ENCODE measurements around the gene AFDN. TPM values are rescaled to one million over a fixed set of nuclear protein-coding genes. Genes with fewer than 3 reads are reported as not detected.
"Not testable (repeated sequence)": the region's sequence is repeated elsewhere in the genome, so short reads cannot be mapped to it uniquely, and the experiment has no call there.

AFDN gene
- total and polyA plus RNA-seq, 2 experiments from 2014 or later = 130 to 198 TPM

GRCh38 chr6:168000198-168001028, 173.7 kb downstream of the AFDN start:
- Histone ChIP-seq H3K4me2 (no peak overlapping the region), H3K27me3 (no peaks in the 10 kb centered on the region), H3K4me1 (ENCODE audit: insufficient read depth) (no peaks in the 10 kb centered on the region), H3K4me3 (no peak overlapping the region), H3K27ac (no peak overlapping the region), H2AFZ (no peak overlapping the region), H3K9me2 (replicated peaks; ENCODE audit: insufficient read depth) (no peaks in the 10 kb centered on the region), H3K79me2 (no peaks in the 10 kb centered on the region), H4K20me1 (ENCODE audit: insufficient read depth, poor library complexity, severe bottlenecking) (no peaks in the 10 kb centered on the region), H3K36me3 (replicated peaks; ENCODE audit: insufficient read depth, low read depth) (no peaks in the 10 kb centered on the region), H3K9me3 (ENCODE audit: low read depth) (no peaks in the 10 kb centered on the region)
- TF ChIP-seq, protein P1, sequence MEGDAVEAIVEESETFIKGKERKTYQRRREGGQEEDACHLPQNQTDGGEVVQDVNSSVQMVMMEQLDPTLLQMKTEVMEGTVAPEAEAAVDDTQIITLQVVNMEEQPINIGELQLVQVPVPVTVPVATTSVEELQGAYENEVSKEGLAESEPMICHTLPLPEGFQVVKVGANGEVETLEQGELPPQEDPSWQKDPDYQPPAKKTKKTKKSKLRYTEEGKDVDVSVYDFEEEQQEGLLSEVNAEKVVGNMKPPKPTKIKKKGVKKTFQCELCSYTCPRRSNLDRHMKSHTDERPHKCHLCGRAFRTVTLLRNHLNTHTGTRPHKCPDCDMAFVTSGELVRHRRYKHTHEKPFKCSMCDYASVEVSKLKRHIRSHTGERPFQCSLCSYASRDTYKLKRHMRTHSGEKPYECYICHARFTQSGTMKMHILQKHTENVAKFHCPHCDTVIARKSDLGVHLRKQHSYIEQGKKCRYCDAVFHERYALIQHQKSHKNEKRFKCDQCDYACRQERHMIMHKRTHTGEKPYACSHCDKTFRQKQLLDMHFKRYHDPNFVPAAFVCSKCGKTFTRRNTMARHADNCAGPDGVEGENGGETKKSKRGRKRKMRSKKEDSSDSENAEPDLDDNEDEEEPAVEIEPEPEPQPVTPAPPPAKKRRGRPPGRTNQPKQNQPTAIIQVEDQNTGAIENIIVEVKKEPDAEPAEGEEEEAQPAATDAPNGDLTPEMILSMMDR (IDR thresholded peaks at IDR 0.05; ENCODE audit: poor library complexity) = no peak
- TF ChIP-seq EZH2phosphoT487 (IDR thresholded peaks at IDR 0.05; ENCODE audit: low read depth, severe bottlenecking, unreplicated experiment) (no peak), EZH2 (IDR thresholded peaks at IDR 0.05; ENCODE audit: borderline replicate concordance) (no peak)
- 96% methylated on average over 7 of the region's 13 CpGs for WGBS (ENCODE audit: low lambda C conversion rate, missing lambda C conversion rate)
- DNase-seq (ENCODE audit: low spot score) = no peak

GRCh38 chr6:168001029-168001332, 174.3 kb downstream of the AFDN start:
- Histone ChIP-seq H3K9me3 (ENCODE audit: low read depth) (no peaks in the 10 kb centered on the region), H3K27ac (no peak overlapping the region), H3K9me2 (replicated peaks; ENCODE audit: insufficient read depth) (no peaks in the 10 kb centered on the region), H2AFZ (no peak overlapping the region), H4K20me1 (ENCODE audit: insufficient read depth, poor library complexity, severe bottlenecking) (no peaks in the 10 kb centered on the region), H3K4me3 (no peak overlapping the region), H3K79me2 (no peaks in the 10 kb centered on the region), H3K4me1 (ENCODE audit: insufficient read depth) (no peaks in the 10 kb centered on the region), H3K4me2 (no peak overlapping the region), H3K27me3 (no peaks in the 10 kb centered on the region), H3K36me3 (replicated peaks; ENCODE audit: insufficient read depth, low read depth) (no peaks in the 10 kb centered on the region)
- TF ChIP-seq, protein P1 (IDR thresholded peaks at IDR 0.05; ENCODE audit: poor library complexity) = no peak
- no peak for TF ChIP-seq EZH2phosphoT487 (IDR thresholded peaks at IDR 0.05; ENCODE audit: low read depth, severe bottlenecking, unreplicated experiment)
- no peak for TF ChIP-seq EZH2 (IDR thresholded peaks at IDR 0.05; ENCODE audit: borderline replicate concordance)
- no peak for DNase-seq (ENCODE audit: low spot score)
- 97% methylated on average over 10 of the region's 10 CpGs for WGBS (ENCODE audit: low lambda C conversion rate, missing lambda C conversion rate)

DNA sequence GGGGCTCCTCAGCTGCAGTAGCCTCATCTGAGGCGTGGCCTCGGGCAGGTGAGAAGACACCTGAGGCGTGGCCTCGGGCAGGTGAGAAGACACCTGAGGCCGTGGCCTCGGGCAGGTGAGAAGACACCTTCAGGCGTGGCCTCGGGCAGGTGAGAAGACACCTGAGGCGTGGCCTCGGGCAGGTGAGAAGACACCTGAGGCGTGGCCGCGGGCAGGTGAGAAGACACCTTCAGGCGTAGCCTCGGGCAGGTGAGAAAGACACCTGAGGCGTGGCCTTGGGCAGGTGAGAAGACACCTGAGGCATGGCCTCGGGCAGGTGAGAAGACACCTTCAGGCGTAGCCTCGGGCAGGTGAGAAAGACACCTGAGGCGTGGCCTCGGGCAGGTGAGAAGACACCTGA, 174.8 kb downstream of the AFDN start:
- WGBS (ENCODE audit: low lambda C conversion rate, missing lambda C conversion rate) = 95% methylated on average over 12 of the region's 21 CpGs
- not testable (repeated sequence) for H3K4me2 ChIP-seq; H3K36me3 ChIP-seq (replicated peaks; ENCODE audit: insufficient read depth, low read depth)

GRCh38 chr6:168002804-168003203, 176.1 kb downstream of the AFDN start:
- Histone ChIP-seq H3K4me3 (no peak overlapping the region), H3K27me3 (no peaks in the 10 kb centered on the region), H3K9me2 (replicated peaks; ENCODE audit: insufficient read depth) (no peaks in the 10 kb centered on the region), H3K9me3 (ENCODE audit: low read depth) (no peaks in the 10 kb centered on the region), H3K4me2 (no peak overlapping the region), H3K27ac (no peak overlapping the region), H3K4me1 (ENCODE audit: insufficient read depth) (no peaks in the 10 kb centered on the region), H4K20me1 (ENCODE audit: insufficient read depth, poor library complexity, severe bottlenecking) (no peaks in the 10 kb centered on the region), H2AFZ (no peak overlapping the region), H3K36me3 (replicated peaks; ENCODE audit: insufficient read depth, low read depth) (no peaks in the 10 kb centered on the region), H3K79me2 (no peaks in the 10 kb centered on the region)
- TF ChIP-seq EZH2phosphoT487 (IDR thresholded peaks at IDR 0.05; ENCODE audit: low read depth, severe bottlenecking, unreplicated experiment) = no peak
- no peak for TF ChIP-seq EZH2 (IDR thresholded peaks at IDR 0.05; ENCODE audit: borderline replicate concordance)
- 96% methylated on average over 6 of the region's 6 CpGs for WGBS (ENCODE audit: low lambda C conversion rate, missing lambda C conversion rate)
- DNase-seq (ENCODE audit: low spot score) = no peak

More for the DNA sequence above, 174.8 kb downstream of the AFDN start:
- not testable (repeated sequence) for H3K9me2 ChIP-seq (replicated peaks; ENCODE audit: insufficient read depth); H3K4me3 ChIP-seq; H3K4me1 ChIP-seq (ENCODE audit: insufficient read depth); DNase-seq (ENCODE audit: low spot score); H3K79me2 ChIP-seq; H3K27me3 ChIP-seq; H2AFZ ChIP-seq; H3K9me3 ChIP-seq (ENCODE audit: low read depth); H4K20me1 ChIP-seq (ENCODE audit: insufficient read depth, poor library complexity, severe bottlenecking); H3K27ac ChIP-seq
